Keratinocyte (primary cell): ENCODE measurements around the gene MTOR. TPM values are rescaled to one million over a fixed set of nuclear protein-coding genes. Genes with fewer than 3 reads are reported as not detected.

Experiments
- DNase-seq: peaks from one replicate; pipeline ENCODE4 v3.0.0-alpha.2; 2011; ENCODE audit warnings: low read depth, missing footprints, low spot score
- FAIRE-seq: peaks from 2 replicates; lab custom pipeline; 2011; peaks lifted over from hg19 to GRCh38; lab: Jason Lieb, UNC
- H2AFZ ChIP-seq: 2 replicates; pipeline ENCODE4 v1.6.0; 2012; ENCODE audit warnings: low read length, control low read depth, inconsistent platforms; ENCODE audit not compliant: control insufficient read depth
- H3K27ac ChIP-seq: 2 replicates; pipeline ENCODE4 v1.5.1; 2011; ENCODE audit warnings: low read length; ENCODE audit not compliant: control insufficient read depth, insufficient read depth
- H3K27me3 ChIP-seq: 3 replicates; pipeline ENCODE4 v1.6.0; 2011; ENCODE audit warnings: low read length; ENCODE audit not compliant: control insufficient read depth, insufficient read depth; ENCODE audit errors: extremely low read depth
- H3K36me3 ChIP-seq, 2 experiments: 2 replicates in 1 of 2; 3 replicates in 1 of 2; pipeline ENCODE4 v1.5.1; 2011; ENCODE audit warnings: low read length in 2 of 2, mild to moderate bottlenecking in 1 of 2; ENCODE audit not compliant: control insufficient read depth in 2 of 2, insufficient read depth in 2 of 2; ENCODE audit errors: extremely low read depth in 1 of 2
- H3K4me1 ChIP-seq: 3 replicates; pipeline ENCODE4 v1.5.1; 2011; ENCODE audit warnings: low read length; ENCODE audit not compliant: control insufficient read depth, insufficient read depth; ENCODE audit errors: extremely low read depth
- H3K4me2 ChIP-seq: 3 replicates; pipeline ENCODE4 v1.6.0; 2011; ENCODE audit warnings: low read depth, low read length; ENCODE audit not compliant: control insufficient read depth, insufficient read depth; ENCODE audit errors: extremely low read depth
- H3K4me3 ChIP-seq, 3 experiments: fragments of 200-600 bp in 1 of 3; sonication (generic) in 1 of 3; 2 replicates in 2 of 3; 3 replicates in 1 of 3; pipeline ENCODE4 v1.5.1; 2011 to 2016; ENCODE audit warnings: low read length in 3 of 3, mild to moderate bottlenecking in 3 of 3, control low read depth in 2 of 3, inconsistent platforms in 1 of 3, low read depth in 1 of 3, mixed read lengths in 1 of 3, mixed run types in 1 of 3, moderate library complexity in 1 of 3; ENCODE audit not compliant: control insufficient read depth in 2 of 3, insufficient read depth in 2 of 3; ENCODE audit errors: extremely low read depth in 1 of 3
- H3K79me2 ChIP-seq: 2 replicates; pipeline ENCODE4 v1.6.0; 2012; ENCODE audit warnings: low read length; ENCODE audit not compliant: control insufficient read depth, insufficient read depth
- H3K9ac ChIP-seq: 3 replicates; pipeline ENCODE4 v1.6.0; 2011; ENCODE audit warnings: low read length; ENCODE audit not compliant: control insufficient read depth, insufficient read depth; ENCODE audit errors: extremely low read depth
- H3K9me1 ChIP-seq: 3 replicates; pipeline ENCODE4 v1.6.0; 2011; ENCODE audit warnings: low read length; ENCODE audit not compliant: control insufficient read depth, insufficient read depth; ENCODE audit errors: extremely low read depth
- H3K9me3 ChIP-seq: 2 replicates; pipeline ENCODE4 v1.5.1; 2012; ENCODE audit warnings: low read depth, low read length; ENCODE audit not compliant: control insufficient read depth
- H4K20me1 ChIP-seq: 3 replicates; pipeline ENCODE4 v1.6.0; 2011; ENCODE audit warnings: low read length; ENCODE audit not compliant: control insufficient read depth, insufficient read depth; ENCODE audit errors: extremely low read depth
- EZH2 ChIP-seq: IDR thresholded peaks from one replicate; pipeline ENCODE4 v1.6.1; 2012; ENCODE audit warnings: inconsistent platforms, mild to moderate bottlenecking, low read length, moderate library complexity
- dilution Hi-C: fragments of 300-500 bp; cut with MboI; formaldehyde crosslinking; loops from one replicate; pipeline ENCODE4 v1.7.0; 2020; ENCODE audit warnings: low sequenced_read_pairs; ENCODE audit not compliant: extremely low pct_ligation_motif_present
- polyA plus RNA-seq, 5 experiments: library from polyadenylated mRNA; depleted of rRNA in 3 of 5; stranded (reverse) in 3 of 5; stranded (forward) in 1 of 5; unstranded in 1 of 5; fragments of >200 nt; gene quantifications; 1 replicate in 1 of 5; 2 replicates in 3 of 5; 3 replicates in 1 of 5; pipeline versions ENCODE4 v1.2.1 to v1.2.3, GENCODE V29; 2011 to 2012; ENCODE audit warnings: missing spikeins in 2 of 5, low read depth in 1 of 5, low replicate concordance in 1 of 5
- TF ChIP-seq, protein P1 (sequence below), 3 experiments: IDR thresholded peaks in 1 of 3; conservative IDR thresholded peaks in 1 of 3; optimal IDR thresholded peaks in 1 of 3; 2 replicates in 2 of 3; 3 replicates in 1 of 3; pipeline versions ENCODE3 to v1.5.1; 2011; ENCODE audit warnings: low read length in 3 of 3, mild to moderate bottlenecking in 3 of 3, moderate library complexity in 2 of 3, control low read depth in 1 of 3, inconsistent platforms in 1 of 3; ENCODE audit not compliant: insufficient read depth in 2 of 3; ENCODE audit errors: extremely low read depth in 1 of 3

The MTOR gene
- polyA plus RNA-seq, 1 donor (not counting 4 experiments of a cell fraction or from before 2014, with no cell fraction given) = 31.5 TPM

GRCh38 chr1:11196945-11197344, 65.4 kb downstream of the MTOR start:
- H2AFZ ChIP-seq = no peak overlapping the region
- no peak for FAIRE-seq

GRCh38 chr1:11194407-11195176, 67.8 kb downstream of the MTOR start:
- Histone ChIP-seq H3K36me3 (peaks cover 23 to 32% of the 10 kb centered on the region in 2 experiments), H3K79me2 (no peaks in the 10 kb centered on the region), H3K4me2 (no peak overlapping the region), H4K20me1 (peaks cover 3% of the 10 kb centered on the region), H3K9me3 (no peaks in the 10 kb centered on the region), H2AFZ (no peak overlapping the region), H3K4me1 (no peaks in the 10 kb centered on the region), H3K27me3 (no peaks in the 10 kb centered on the region), H3K9me1 (peaks cover 2% of the 10 kb centered on the region), H3K9ac (no peak overlapping the region), H3K4me3 (no peak overlapping the region), H3K27ac (no peak overlapping the region)
- no peak for DNase-seq
- dilution Hi-C loops = no loop called here
- FAIRE-seq = no peak
- TF ChIP-seq, protein P1, sequence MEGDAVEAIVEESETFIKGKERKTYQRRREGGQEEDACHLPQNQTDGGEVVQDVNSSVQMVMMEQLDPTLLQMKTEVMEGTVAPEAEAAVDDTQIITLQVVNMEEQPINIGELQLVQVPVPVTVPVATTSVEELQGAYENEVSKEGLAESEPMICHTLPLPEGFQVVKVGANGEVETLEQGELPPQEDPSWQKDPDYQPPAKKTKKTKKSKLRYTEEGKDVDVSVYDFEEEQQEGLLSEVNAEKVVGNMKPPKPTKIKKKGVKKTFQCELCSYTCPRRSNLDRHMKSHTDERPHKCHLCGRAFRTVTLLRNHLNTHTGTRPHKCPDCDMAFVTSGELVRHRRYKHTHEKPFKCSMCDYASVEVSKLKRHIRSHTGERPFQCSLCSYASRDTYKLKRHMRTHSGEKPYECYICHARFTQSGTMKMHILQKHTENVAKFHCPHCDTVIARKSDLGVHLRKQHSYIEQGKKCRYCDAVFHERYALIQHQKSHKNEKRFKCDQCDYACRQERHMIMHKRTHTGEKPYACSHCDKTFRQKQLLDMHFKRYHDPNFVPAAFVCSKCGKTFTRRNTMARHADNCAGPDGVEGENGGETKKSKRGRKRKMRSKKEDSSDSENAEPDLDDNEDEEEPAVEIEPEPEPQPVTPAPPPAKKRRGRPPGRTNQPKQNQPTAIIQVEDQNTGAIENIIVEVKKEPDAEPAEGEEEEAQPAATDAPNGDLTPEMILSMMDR (optimal IDR thresholded peaks at IDR 0.05 in 1 of 3, IDR thresholded peaks at IDR 0.05 in 1 of 3, conservative IDR thresholded peaks at IDR 0.05 in 1 of 3; ENCODE audit: extremely low read depth in 1 of 3, insufficient read depth in 2 of 3, low read length in 3 of 3) = no peak
- no peak for TF ChIP-seq EZH2

More at GRCh38 chr1:11196945-11197344, 65.4 kb downstream of the MTOR start:
- no peaks in the 10 kb centered on the region for H3K4me1 ChIP-seq
- H3K4me2 ChIP-seq = no peak overlapping the region
- peaks cover 17 to 30% of the 10 kb centered on the region in 2 experiments for H3K36me3 ChIP-seq
- no peaks in the 10 kb centered on the region for H4K20me1 ChIP-seq
- no peak overlapping the region for H3K27ac ChIP-seq
- H3K9me1 ChIP-seq = peaks cover 2% of the 10 kb centered on the region
- no peak overlapping the region for H3K4me3 ChIP-seq
- H3K27me3 ChIP-seq = no peaks in the 10 kb centered on the region
- H3K79me2 ChIP-seq = no peaks in the 10 kb centered on the region
- dilution Hi-C loops = no loop called here
- no peaks in the 10 kb centered on the region for H3K9me3 ChIP-seq
- H3K9ac ChIP-seq = no peak overlapping the region
- no peak for DNase-seq
- TF ChIP-seq EZH2 = no peak
- TF ChIP-seq, protein P1 (optimal IDR thresholded peaks at IDR 0.05 in 1 of 3, IDR thresholded peaks at IDR 0.05 in 1 of 3, conservative IDR thresholded peaks at IDR 0.05 in 1 of 3; ENCODE audit: extremely low read depth in 1 of 3, insufficient read depth in 2 of 3, low read length in 3 of 3) = no peak
